Natural killer cell (primary cell): ENCODE results near the gene GRHL1. TPM values are rescaled to one million over a fixed set of nuclear protein-coding genes. Genes with fewer than 3 reads are reported as not detected.

Experiments used
- ATAC-seq, 3 donors: fragments of 150-1000 bp in 2 of 3; fragments of 200-7000 bp in 1 of 3; cut with Tn5 transposase; 1 replicate in 1 of 3; 2 replicates in 2 of 3; pipeline ENCODE4 v1.10.0; 2021; ENCODE audit warnings: mild to moderate bottlenecking in 2 of 3, moderate library complexity in 2 of 3
- DNase-seq, 2 donors: peaks; one replicate each; pipeline versions ENCODE4 v3.0.0 to v3.0.0-alpha.2; 2013 to 2021; ENCODE audit warnings: mixed read lengths in 1 of 2
- H3K27ac ChIP-seq: one replicate; pipeline ENCODE4 v1.5.1; 2013; ENCODE audit warnings: mild to moderate bottlenecking, low read length
- H3K27me3 ChIP-seq: one replicate; pipeline ENCODE4 v1.6.1; 2013; ENCODE audit warnings: low read length; ENCODE audit not compliant: control insufficient read depth, insufficient read depth
- H3K36me3 ChIP-seq: one replicate; pipeline ENCODE4 v1.6.1; 2013; ENCODE audit warnings: low read length; ENCODE audit not compliant: control insufficient read depth, insufficient read depth
- H3K4me1 ChIP-seq: one replicate; pipeline ENCODE4 v1.6.1; 2013; ENCODE audit warnings: low read length; ENCODE audit not compliant: control insufficient read depth, insufficient read depth
- H3K4me3 ChIP-seq: one replicate; pipeline ENCODE4 v1.5.1; 2013; ENCODE audit warnings: low read length
- H3K9me3 ChIP-seq: one replicate; pipeline ENCODE4 v1.6.1; 2013; ENCODE audit warnings: low read length; ENCODE audit not compliant: control insufficient read depth, insufficient read depth
- H3K27ac Mint-ChIP-seq, 2 donors: one replicate each; pipeline ENCODE4 v1.8.0; 2022; ENCODE audit warnings: mild to moderate bottlenecking in 2 of 2, mixed read lengths in 2 of 2, moderate library complexity in 1 of 2
- H3K27me3 Mint-ChIP-seq, 2 donors: one replicate each; pipeline ENCODE4 v1.8.0; 2022; ENCODE audit warnings: low read depth in 2 of 2, mixed read lengths in 2 of 2
- H3K36me3 Mint-ChIP-seq: one replicate; pipeline ENCODE4 v1.8.0; 2022; ENCODE audit warnings: mixed read lengths
- H3K4me1 Mint-ChIP-seq, 2 donors: one replicate each; pipeline ENCODE4 v1.8.0; 2022; ENCODE audit warnings: mixed read lengths in 2 of 2
- H3K4me3 Mint-ChIP-seq: one replicate; pipeline ENCODE4 v1.8.0; 2022; ENCODE audit warnings: mild to moderate bottlenecking, moderate library complexity, mixed read lengths
- H3K9me3 Mint-ChIP-seq, 2 donors: one replicate each; pipeline ENCODE4 v1.8.0; 2022; ENCODE audit warnings: mixed read lengths in 2 of 2
- WGBS: methylation state at CpG from one replicate; pipeline ENCODE4 v1.1.7; 2013; ENCODE audit warnings: missing lambda C conversion rate; ENCODE audit not compliant: insufficient coverage; 5-methylcytosine and 5-hydroxymethylcytosine counted together
- intact Hi-C: fragments of 100-400 bp; cut with micrococcal nuclease; formaldehyde crosslinking; loops from one replicate; pipeline ENCODE4 v1.14.2; 2022
- total RNA-seq, 4 donors: library from RNA; stranded (reverse); fragments of 120-200 nt in 1 of 4; gene quantifications; one replicate each; pipeline versions ENCODE4 v1.2.3 to v1.2.4, GENCODE V29; 2013 to 2022
- TF ChIP-seq, protein P1 (sequence below): fragments of 200-600 bp; IDR thresholded peaks from one replicate; pipeline ENCODE4 v1.8.0; 2022; ENCODE audit warnings: antibody characterized with exemption

GRHL1 gene
- total RNA-seq, 3 donors from 2014 or later (not counting 1 experiment from before 2014, with no cell fraction given): 1.6 to 3.6 (median 3.2) TPM

- peaks cover 5 to 6% of the 10 kb centered on the region in 2 donors for H3K4me1 Mint-ChIP-seq
- Histone ChIP-seq H3K27me3 (no peaks in the 10 kb centered on the region), H3K9me3 (no peaks in the 10 kb centered on the region), H3K4me3 (no peak overlapping the region), H3K27ac (no peak overlapping the region), H3K4me1 (no peaks in the 10 kb centered on the region), H3K36me3 (peaks cover 29% of the 10 kb centered on the region)
- no peak overlapping the region for H3K27ac Mint-ChIP-seq
- ATAC-seq: no peak
- no peak for DNase-seq
- WGBS: no CpG with 5 or more reads among the region's 1 CpG
- no peaks in the 10 kb centered on the region for H3K27me3 Mint-ChIP-seq
- intact Hi-C loops: no loop called here
- no peaks in the 10 kb centered on the region for H3K9me3 Mint-ChIP-seq
- no peak overlapping the region for H3K4me3 Mint-ChIP-seq
- H3K36me3 Mint-ChIP-seq: peaks cover 13% of the 10 kb centered on the region
- TF ChIP-seq, protein P1, sequence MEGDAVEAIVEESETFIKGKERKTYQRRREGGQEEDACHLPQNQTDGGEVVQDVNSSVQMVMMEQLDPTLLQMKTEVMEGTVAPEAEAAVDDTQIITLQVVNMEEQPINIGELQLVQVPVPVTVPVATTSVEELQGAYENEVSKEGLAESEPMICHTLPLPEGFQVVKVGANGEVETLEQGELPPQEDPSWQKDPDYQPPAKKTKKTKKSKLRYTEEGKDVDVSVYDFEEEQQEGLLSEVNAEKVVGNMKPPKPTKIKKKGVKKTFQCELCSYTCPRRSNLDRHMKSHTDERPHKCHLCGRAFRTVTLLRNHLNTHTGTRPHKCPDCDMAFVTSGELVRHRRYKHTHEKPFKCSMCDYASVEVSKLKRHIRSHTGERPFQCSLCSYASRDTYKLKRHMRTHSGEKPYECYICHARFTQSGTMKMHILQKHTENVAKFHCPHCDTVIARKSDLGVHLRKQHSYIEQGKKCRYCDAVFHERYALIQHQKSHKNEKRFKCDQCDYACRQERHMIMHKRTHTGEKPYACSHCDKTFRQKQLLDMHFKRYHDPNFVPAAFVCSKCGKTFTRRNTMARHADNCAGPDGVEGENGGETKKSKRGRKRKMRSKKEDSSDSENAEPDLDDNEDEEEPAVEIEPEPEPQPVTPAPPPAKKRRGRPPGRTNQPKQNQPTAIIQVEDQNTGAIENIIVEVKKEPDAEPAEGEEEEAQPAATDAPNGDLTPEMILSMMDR: no peak
These were observed 42.9 kb upstream of the GRHL1 start for GRCh38 chr2:9908639-9909038.

DNA sequence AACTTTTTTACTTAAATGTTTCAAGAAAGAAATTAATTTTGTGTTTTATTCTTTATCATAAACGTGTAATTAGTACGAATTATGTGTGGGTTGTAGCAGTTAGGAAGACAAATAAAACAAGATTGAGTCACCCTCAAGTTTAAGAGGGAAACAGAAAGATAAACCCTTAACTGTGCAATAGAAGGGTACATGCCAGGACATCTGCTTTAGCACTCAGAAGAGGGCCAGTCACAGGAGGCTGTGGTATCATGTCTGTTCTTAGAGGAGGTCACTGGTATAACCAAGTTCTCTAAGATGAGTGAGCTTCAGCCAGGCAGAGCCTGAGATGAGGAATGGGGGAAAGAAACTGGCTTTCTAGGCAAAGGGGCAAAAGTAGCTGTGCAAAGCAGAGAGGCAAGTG, 42.4 kb upstream of the GRHL1 start:
- Mint-ChIP-seq H3K27ac (no peak overlapping the region), H3K4me1 (peaks cover 3 to 6% of the 10 kb centered on the region in 2 donors), H3K4me3 (no peak overlapping the region), H3K36me3 (peaks cover 15% of the 10 kb centered on the region), H3K9me3 (no peaks in the 10 kb centered on the region), H3K27me3 (no peaks in the 10 kb centered on the region)
- intact Hi-C loops: no loop called here
- Histone ChIP-seq H3K4me3 (no peak overlapping the region), H3K27ac (no peak overlapping the region), H3K36me3 (peaks cover 34% of the 10 kb centered on the region), H3K9me3 (no peaks in the 10 kb centered on the region), H3K4me1 (no peaks in the 10 kb centered on the region), H3K27me3 (no peaks in the 10 kb centered on the region)
- TF ChIP-seq, protein P1: no peak
- 94% methylated on average over 2 of the region's 2 CpGs for WGBS
- DNase-seq (no peak), ATAC-seq (no peak)

GRCh38 chr2:9910699-9911098, 40.8 kb upstream of the GRHL1 start:
- no peaks in the 10 kb centered on the region for H3K27me3 ChIP-seq
- DNase-seq: no peak
- intact Hi-C loops: no loop called here
- H3K4me1 Mint-ChIP-seq: peaks cover 0 to 6% of the 10 kb centered on the region in 2 donors
- no peaks in the 10 kb centered on the region for H3K9me3 Mint-ChIP-seq
- WGBS: 78% methylated on average over 4 of the region's 4 CpGs
- H3K4me1 ChIP-seq: no peaks in the 10 kb centered on the region
- H3K27ac Mint-ChIP-seq: no peak overlapping the region
- H3K27me3 Mint-ChIP-seq: no peaks in the 10 kb centered on the region
- no peak for ATAC-seq
- no peak overlapping the region for H3K4me3 ChIP-seq
- peaks cover 42% of the 10 kb centered on the region for H3K36me3 ChIP-seq
- H3K36me3 Mint-ChIP-seq: peaks cover 21% of the 10 kb centered on the region
- no peaks in the 10 kb centered on the region for H3K9me3 ChIP-seq
- no peak overlapping the region for H3K27ac ChIP-seq
- TF ChIP-seq, protein P1: no peak
- H3K4me3 Mint-ChIP-seq: no peak overlapping the region

DNA sequence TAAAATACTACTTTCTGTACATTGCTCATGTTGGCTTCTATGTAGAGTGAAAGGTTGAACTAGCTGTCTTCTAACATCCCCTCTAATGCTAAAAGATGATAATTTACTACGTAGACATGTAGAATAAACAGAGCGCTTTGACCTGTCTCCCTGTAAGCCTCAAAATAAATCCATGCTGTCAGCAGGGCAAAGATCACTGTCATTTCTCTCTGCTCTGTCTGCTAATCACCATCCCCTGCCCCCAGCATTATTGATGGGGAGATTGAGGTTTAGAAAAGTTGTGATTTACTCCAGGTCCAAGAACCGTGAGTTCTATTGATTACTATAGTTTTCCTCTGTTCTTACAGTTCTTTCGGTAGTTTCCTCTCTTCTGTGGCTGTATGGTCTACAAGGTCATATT, 39.0 kb upstream of the GRHL1 start:
- ATAC-seq (no peak), DNase-seq (no peak)
- no peaks in the 10 kb centered on the region for H3K9me3 Mint-ChIP-seq
- no peak overlapping the region for H3K27ac ChIP-seq
- H3K9me3 ChIP-seq: no peaks in the 10 kb centered on the region
- TF ChIP-seq, protein P1: no peak
- no peaks in the 10 kb centered on the region for H3K27me3 Mint-ChIP-seq
- H3K36me3 ChIP-seq: peaks cover 41% of the 10 kb centered on the region
- no peak overlapping the region for H3K4me3 Mint-ChIP-seq
- 100% methylated on average over 2 of the region's 4 CpGs for WGBS
- no peaks in the 10 kb centered on the region for H3K4me1 ChIP-seq
- H3K4me3 ChIP-seq: no peak overlapping the region
- H3K27me3 ChIP-seq: no peaks in the 10 kb centered on the region
- intact Hi-C loops: no loop called here
- peaks cover 21% of the 10 kb centered on the region for H3K36me3 Mint-ChIP-seq
- no peak overlapping the region for H3K27ac Mint-ChIP-seq
- peaks cover 0 to 6% of the 10 kb centered on the region in 2 donors for H3K4me1 Mint-ChIP-seq
